ENCODE results near the gene HVCN1.

DNA sequence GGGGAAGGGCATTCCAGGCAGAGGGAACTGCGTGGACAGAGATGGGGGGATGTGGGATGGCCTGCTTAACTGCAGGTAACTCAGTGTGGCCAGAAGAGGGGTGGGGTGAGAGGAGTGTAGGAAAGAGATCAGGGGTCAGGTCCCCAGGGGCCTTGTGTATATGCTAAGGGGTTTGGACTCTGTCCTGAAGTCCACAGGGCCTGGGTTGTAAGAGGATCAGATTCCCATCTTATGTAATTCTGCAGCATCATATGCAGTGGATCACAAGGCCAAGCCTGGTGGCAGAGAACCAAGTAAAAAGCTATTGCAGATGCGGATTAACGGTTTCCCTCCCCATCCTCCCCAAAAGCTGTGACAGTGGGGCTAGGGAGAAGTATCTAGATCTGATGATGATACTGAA, 66.3 kb downstream of the HVCN1 start:
- no peak for TF ChIP-seq POLR2A (IDR thresholded peaks at IDR 0.05; ENCODE audit: low read length)
- no peak for TF ChIP-seq GATA1 (IDR thresholded peaks at IDR 0.05; ENCODE audit: low read depth, low read length)

Data from erythroblast (primary cell).